Fibroblast of gingiva (primary cell): ENCODE results near the gene MYD88.

Source experiments
- DNase-seq: peaks from one replicate; pipeline ENCODE4 v3.0.0-alpha.2; 2011; ENCODE audit warnings: low read depth

MYD88 gene

DNA sequence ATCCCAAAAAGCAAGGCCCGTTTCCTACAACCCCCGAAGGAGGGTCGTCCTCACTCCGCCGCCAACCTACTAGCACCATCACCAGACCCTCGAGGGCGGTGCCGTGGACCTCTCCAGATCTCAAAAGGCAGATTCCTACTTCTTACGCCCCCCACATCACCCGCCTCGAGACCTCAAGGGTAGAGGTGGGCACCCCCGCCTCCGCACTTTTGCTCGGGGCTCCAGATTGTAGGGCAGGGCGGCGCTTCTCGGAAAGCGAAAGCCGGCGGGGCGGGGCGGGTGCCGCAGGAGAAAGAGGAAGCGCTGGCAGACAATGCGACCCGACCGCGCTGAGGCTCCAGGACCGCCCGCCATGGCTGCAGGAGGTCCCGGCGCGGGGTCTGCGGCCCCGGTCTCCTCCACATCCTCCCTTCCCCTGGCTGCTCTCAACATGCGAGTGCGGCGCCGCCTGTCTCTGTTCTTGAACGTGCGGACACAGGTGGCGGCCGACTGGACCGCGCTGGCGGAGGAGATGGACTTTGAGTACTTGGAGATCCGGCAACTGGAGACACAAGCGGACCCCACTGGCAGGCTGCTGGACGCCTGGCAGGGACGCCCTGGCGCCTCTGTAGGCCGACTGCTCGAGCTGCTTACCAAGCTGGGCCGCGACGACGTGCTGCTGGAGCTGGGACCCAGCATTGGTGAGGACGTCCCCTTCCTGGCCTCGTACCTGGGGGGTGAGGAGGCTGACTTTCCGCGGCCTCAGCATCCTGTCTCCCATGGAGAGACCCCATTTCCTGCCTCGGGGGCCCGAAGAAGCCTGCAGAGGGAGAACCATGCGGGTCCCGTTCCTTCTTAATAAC is at the start of gene MYD88:
Gene MYD88 (plus strand): TSS at position 313 of the 842 bp plus-strand sequence. CDS start 40 bp downstream, at position 353.
- peak; percentile 63 for DNase-seq

DNA sequence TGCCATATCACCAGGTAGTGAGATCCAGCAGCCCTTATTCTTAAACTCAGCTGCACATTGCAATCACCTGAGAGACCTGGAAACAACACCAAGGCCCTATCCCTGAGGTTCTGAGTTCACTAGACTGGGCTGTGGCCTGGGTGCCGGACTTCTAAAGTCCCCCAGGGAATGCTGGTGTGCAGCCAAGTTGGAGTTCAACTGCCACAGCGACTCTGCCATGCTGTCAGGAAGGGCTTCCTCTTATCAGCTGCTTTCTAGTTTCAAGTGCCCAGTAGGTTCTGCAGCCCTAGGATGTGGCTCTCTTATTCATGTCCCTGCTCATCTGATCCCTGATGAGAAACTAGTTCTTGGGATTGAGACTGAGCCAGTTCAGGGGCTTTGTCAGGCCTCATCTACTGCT is 49.3 kb upstream of the MYD88 start:
- DNase-seq: no peak

DNA sequence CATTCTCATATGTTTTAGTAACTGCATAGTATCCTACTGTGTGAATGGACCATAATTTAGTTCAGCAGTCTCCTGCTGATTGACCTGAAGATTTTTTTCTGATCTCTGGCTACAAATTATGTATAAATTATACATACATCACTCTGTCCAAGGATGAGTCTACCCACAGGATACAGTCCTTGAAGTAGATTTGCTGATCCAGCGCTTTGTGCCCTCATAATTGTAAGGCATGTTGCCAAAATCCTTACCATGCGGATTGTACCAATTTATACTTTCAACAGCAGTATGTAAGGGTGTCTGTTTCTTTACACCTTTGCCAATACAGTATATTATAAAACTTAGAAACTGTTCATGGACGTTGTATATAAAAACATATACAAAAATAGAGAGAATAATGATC is 48.0 kb upstream of the MYD88 start:
- no peak for DNase-seq

DNA sequence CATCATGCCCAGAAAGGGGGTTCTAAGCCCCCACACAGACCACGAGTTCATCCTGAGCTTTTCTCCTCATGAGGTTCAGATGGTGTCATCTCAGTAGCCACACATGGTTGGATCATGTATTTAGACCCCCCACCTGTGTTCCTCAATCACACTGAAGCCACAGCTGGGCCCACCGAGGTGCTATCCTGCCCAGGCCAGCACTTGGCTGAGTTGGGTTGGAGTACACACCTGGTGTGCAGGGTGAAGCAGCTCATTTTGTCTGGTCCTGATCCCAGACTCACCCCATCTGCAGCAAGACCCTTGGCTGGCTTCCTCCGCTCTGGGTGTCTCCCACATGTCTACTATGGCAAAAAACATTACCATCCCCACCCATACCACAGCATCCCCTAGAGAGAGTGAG is 43.5 kb upstream of the MYD88 start:
- no peak for DNase-seq

DNA sequence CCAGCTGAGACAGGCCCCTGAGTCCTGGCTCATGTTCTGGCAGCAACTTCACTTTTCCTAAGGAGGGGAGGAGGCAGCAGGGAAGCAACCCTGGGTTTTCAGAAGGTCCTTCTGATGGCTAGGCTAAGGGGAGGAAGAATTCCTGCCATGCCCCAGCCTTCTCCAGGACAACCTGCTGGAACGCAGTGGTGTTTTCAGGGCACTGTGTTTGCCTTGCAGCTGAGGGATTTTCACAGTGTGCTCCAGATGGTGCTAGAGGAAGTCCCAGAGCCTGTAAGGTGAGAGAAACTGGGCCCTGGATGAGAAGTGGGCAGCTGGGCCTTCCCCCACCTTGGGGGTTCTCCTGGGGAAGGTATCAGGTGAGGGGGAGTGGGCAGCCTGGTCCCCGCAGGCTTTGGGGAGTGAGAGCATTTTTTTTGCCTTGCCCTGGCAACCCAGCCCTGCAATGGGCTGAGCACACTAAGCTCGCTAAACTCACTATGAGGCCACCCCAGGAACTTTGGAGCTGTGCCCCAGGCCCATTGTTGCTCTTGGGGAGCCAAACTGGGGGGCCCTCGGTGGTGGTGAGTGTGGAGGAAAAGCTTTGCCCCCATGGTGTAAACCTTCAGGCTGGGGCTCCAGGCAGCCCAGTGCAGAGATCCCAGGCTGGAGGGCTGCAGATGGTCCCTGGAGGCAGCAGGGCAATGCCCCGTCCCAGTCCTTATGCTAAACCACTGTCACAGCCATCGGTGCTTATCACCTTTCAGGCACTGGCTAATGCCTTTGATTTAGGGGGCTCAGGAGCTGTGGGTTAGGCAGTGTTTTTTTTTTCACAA is 42.6 kb upstream of the MYD88 start:
- no peak for DNase-seq

DNA sequence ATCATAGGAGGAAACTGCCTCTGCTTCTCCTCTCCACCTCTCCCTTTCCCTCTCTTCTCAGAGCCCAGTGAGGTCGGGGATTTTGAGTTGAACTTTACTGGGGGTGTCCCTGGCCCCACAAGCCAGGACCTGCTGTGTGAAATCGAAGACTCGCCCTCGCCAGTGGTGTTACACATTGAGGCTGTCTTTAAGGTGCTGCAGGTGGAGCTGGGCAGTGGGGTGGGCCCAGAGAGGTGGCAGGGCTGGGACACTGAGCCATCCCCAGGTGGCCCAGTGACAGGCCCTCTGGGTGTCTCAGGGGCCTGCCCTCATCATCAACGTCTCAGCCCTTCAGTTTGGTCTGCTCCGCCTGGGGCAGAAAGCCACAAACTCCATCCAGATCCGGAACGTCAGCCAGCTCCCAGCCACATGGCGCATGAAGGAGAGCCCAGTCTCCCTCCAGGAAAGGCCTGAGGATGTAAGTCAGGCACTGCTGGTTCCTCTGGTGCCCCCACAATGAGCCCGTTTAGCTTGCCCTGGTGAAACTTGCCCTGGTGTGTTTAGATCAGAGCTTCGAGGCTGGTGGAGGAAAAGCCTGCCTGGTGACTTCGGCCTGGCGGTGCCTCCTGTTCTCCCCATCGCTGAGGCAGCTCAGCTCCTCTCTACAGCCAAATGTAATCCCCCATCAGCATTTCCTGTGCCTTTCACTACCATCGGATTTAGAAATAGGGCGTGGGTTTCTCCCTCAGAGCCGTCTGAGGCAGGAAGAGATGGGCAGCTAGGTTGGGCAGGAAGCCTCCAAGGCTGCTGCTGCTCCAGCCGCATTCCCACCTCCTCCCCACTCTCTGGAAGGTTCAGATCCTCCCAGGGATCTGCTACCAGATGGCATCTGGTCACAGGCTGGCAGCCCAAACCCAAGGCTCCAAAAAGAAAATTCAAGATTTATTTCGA is 40.8 kb upstream of the MYD88 start:
- no peak for DNase-seq

GRCh38 chr3:38098376-38098723 is 40.1 kb upstream of the MYD88 start:
- DNase-seq: no peak

DNA sequence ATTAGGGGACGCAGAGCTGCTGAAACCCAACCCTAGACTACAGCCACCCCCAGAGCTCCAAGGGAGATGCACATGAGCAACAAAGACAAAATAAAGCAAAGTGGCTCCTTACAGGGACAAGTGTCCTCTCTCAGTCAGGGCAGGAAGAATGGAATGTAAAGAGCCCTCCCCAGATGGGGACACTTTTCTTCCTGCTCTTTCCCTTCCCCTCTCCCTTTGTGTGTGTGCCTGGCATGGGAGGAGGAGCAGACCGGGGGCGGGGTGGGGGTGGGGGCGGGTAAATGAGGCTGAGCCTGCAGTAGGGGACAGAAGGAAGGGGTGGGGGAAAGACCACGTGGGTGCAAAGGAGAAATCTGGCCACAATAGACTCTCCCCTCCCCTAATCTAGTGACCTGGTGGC is 38.9 kb upstream of the MYD88 start:
- no peak for DNase-seq

GRCh38 chr3:38100498-38100897 is 38.0 kb upstream of the MYD88 start:
- DNase-seq: no peak

GRCh38 chr3:38101811-38102443 is 36.5 kb upstream of the MYD88 start:
- DNase-seq: no peak

- DNase-seq: no peak
Observed at GRCh38 chr3:38102444-38102814, 36.0 kb upstream of the MYD88 start.

DNA sequence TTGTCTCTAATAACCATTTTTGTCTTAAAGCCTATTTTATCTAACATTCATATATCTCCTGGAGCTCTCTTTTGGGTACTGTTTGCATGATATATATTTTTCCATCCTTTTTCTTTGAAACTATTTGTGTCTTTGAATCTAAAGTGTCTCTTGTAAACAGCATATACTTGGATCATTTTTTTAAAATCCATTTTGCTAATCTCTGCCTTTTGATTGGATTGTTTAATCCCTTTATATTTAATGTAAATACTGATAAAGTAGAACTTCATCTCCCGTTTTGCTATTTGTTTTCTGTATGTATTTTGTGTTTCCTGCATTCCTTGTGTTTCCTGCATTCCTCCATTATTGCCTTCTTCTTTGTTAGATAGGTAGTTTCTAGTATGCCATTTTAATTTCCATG is 32.9 kb upstream of the MYD88 start:
- no peak for DNase-seq

DNA sequence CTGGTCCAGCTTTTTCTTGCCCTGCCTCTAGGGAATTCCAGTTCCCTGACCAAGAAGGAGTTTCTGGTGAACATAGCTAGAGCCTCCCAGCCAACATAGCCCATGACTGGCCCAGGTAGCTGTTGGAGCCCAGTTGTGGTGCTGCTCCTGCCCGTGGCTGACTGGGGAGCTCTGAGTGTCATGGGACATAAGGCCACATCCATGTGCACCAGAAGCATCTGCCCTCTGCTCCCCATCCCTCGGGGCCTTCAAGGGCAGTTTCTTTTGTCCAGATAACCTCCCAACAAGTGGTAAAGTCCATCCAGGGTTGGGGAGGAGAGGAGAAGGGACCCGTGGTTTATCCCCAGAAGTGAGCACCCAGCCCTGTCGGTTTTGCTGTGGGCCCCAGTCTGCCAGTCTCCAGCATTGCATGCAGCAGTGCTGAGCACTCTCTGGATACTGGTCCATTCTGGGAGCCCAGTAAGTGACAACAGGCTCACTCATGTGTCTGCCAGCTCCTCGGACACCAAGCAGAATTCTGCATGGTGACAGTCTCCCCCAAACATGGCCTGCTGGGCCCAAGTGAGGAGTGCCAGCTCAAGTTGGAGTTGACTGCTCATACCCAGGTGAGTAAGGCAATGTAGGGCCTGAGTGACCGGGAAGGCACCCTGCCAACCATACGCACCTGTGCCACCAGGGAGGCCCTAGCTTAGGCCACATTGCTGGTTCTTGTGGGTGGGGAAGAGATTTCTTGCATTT is 30.4 kb upstream of the MYD88 start:
- DNase-seq: no peak

- DNase-seq: no peak
Observed at GRCh38 chr3:38108649-38109579, 29.5 kb upstream of the MYD88 start.

DNA sequence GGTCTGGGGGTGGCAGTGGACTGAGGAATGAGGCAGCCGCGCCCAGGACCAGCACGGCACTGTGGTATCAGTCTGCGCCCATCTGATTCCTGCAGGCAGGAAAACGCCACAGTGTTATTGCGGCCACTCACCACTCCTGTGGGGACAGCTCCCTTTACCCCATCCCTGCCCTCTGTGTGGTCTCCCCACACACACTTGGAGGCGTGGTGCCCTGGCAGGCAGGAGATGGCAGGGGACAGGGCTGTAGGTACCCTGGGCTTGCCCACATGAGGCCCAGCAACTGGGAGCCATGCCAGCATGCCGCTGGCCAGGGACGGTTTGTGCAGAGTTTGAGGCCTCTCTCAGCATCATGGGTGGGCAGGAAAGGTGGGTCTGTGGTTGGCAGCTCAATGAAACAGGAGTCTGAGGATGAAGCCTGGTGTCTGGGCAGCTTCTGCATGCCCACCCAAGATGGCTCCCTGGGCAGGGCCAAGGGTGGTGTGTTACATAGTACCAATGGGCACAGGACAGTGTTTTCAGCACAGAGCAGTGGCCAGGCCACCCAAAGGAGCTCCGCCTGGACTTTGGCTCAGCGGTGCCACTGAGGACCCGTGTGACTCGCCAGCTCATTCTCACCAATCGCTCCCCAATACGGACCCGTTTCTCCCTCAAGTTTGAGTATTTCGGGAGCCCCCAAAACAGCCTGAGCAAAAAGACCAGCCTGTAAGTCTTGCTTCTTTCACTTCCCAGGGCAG is 28.7 kb upstream of the MYD88 start:
- DNase-seq: no peak

GRCh38 chr3:38110314-38111050 is 28.0 kb upstream of the MYD88 start:
- no peak for DNase-seq

- DNase-seq: no peak
Observed at GRCh38 chr3:38111201-38111600, 27.3 kb upstream of the MYD88 start.

DNA sequence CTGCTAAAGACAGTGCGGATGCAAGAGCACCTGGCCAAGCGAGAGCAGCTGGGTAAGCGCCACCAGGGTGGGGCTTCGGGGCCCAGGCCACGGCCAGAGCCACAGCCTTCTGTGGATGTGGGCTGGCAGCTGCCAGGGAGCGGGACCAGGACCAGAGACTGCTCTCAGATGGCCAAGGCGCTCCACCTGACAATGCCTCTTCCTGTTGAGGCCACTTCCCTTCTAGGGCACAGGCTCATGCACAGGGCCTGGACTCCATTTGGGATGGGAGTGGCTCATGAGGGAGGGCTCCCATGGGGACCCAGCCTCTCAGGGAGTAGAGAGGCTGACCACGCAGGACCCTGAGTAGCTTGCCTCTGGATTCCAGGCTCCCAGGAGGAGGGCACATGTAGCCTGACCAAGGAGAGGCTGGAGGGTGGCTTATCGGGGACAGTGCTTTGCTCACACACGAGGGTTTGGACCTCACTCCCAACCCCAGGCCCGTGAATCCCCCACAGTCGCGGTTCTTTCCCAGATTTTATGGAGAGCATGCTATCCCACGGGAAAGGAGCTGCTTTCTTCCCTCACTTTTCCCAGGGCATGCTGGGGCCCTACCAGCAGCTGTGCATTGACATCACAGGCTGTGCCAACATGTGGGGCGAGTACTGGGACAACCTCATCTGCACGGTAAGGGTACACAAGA is 26.6 kb upstream of the MYD88 start:
- no peak for DNase-seq
